ENCODE results near the gene ESRRA.

Gene ESRRA

GRCh38 chr11:64305075-64305690 lies at the start of gene ESRRA:
ESRRA (plus strand) TSS chr11:64305524; CDS start chr11:64307180, 1,656 bp downstream.
- DNase-seq = peak; percentile 98

- DNase-seq = no peak
Measured at GRCh38 chr11:64256300-64256699, 49.0 kb upstream of the ESRRA start.

GRCh38 chr11:64258356-64258755 lies 47.0 kb upstream of the ESRRA start:
- DNase-seq = no peak

GRCh38 chr11:64258946-64259532 lies 46.3 kb upstream of the ESRRA start:
- no peak for DNase-seq

GRCh38 chr11:64259533-64260067 lies 45.7 kb upstream of the ESRRA start:
- DNase-seq = no peak

GRCh38 chr11:64260147-64260708 lies 45.1 kb upstream of the ESRRA start:
- no peak for DNase-seq

- DNase-seq = no peak
Measured at GRCh38 chr11:64261556-64262080, 43.7 kb upstream of the ESRRA start.

GRCh38 chr11:64262271-64263002 lies 42.9 kb upstream of the ESRRA start:
- no peak for DNase-seq

- no peak for DNase-seq
Measured at GRCh38 chr11:64263021-64263946, 42.0 kb upstream of the ESRRA start.

- DNase-seq = no peak
Measured at GRCh38 chr11:64263947-64264317, 41.4 kb upstream of the ESRRA start.

GRCh38 chr11:64264371-64264852 lies 40.9 kb upstream of the ESRRA start:
- no peak for DNase-seq

GRCh38 chr11:64265176-64266160 lies 39.9 kb upstream of the ESRRA start:
- no peak for DNase-seq

GRCh38 chr11:64266339-64266738 lies 39.0 kb upstream of the ESRRA start:
- no peak for DNase-seq

- DNase-seq = peak; percentile 78
Measured at GRCh38 chr11:64267207-64267945, 37.9 kb upstream of the ESRRA start.

GRCh38 chr11:64268025-64268892 lies 37.1 kb upstream of the ESRRA start:
- peak; percentile 30 for DNase-seq

- DNase-seq = no peak
Measured at GRCh38 chr11:64268893-64269539, 36.3 kb upstream of the ESRRA start.

GRCh38 chr11:64269540-64270220 lies 35.6 kb upstream of the ESRRA start:
- DNase-seq = peak; percentile 97

Measured in DMS79 treated with DMSO at 0.1 percent for 48 hours (cell line).